Osteoblast (primary cell): Measurements from ENCODE around the gene CD38. TPM values are rescaled to one million over a fixed set of nuclear protein-coding genes. Genes with fewer than 3 reads are reported as not detected.

Source experiments
- DNase-seq: peaks from one replicate; pipeline ENCODE4 v3.0.0; 2011; ENCODE audit warnings: low spot score, mixed read lengths; ENCODE audit not compliant: insufficient read length; ENCODE audit errors: missing footprints
- H2AFZ ChIP-seq: 2 replicates; pipeline ENCODE4 v1.6.0; 2011; ENCODE audit warnings: mild to moderate bottlenecking, low read length
- H3K27ac ChIP-seq: 2 replicates; pipeline ENCODE4 v1.5.1; 2011; ENCODE audit warnings: mild to moderate bottlenecking, low read depth, low read length, moderate library complexity
- H3K27me3 ChIP-seq: 2 replicates; pipeline ENCODE4 v1.6.0; 2012; ENCODE audit warnings: mild to moderate bottlenecking, control low read depth, inconsistent platforms, low read length, moderate library complexity; ENCODE audit not compliant: insufficient read depth
- H3K36me3 ChIP-seq: 2 replicates; pipeline ENCODE4 v1.5.1; 2011; ENCODE audit warnings: mild to moderate bottlenecking, low read length, control low read depth, moderate library complexity; ENCODE audit not compliant: insufficient read depth
- H3K4me1 ChIP-seq: 2 replicates; pipeline ENCODE4 v1.5.1; 2011; ENCODE audit warnings: mild to moderate bottlenecking, low read length, control low read depth, moderate library complexity; ENCODE audit not compliant: insufficient read depth
- H3K4me2 ChIP-seq: 2 replicates; pipeline ENCODE4 v1.6.0; 2011; ENCODE audit warnings: mild to moderate bottlenecking, low read length; ENCODE audit not compliant: insufficient read depth
- H3K4me3 ChIP-seq: fragments of 200-600 bp; sonication (generic); 3 replicates; pipeline ENCODE4 v1.5.1; 2012; ENCODE audit warnings: mild to moderate bottlenecking, low read length, inconsistent platforms; ENCODE audit not compliant: insufficient read depth
- H3K79me2 ChIP-seq: 2 replicates; pipeline ENCODE4 v1.6.0; 2012; ENCODE audit warnings: mild to moderate bottlenecking, low read length, control low read depth, inconsistent platforms; ENCODE audit not compliant: insufficient read depth
- H3K9me3 ChIP-seq: 2 replicates; pipeline ENCODE4 v1.5.1; 2011; ENCODE audit warnings: low read depth, low read length, control low read depth
- H4K20me1 ChIP-seq: 2 replicates; pipeline ENCODE4 v1.6.0; 2012; ENCODE audit warnings: mild to moderate bottlenecking, low read length, control low read depth; ENCODE audit not compliant: insufficient read depth
- CTCF ChIP-seq: IDR thresholded peaks from 2 replicates; pipeline ENCODE4 v1.5.1; 2011; ENCODE audit warnings: mild to moderate bottlenecking, low read depth, low read length, moderate library complexity; ENCODE audit errors: extremely low read depth
- total RNA-seq: library from RNA; depleted of rRNA; stranded (reverse); fragments of >200 nt; gene quantifications from 2 replicates; pipeline ENCODE4 v1.2.3, GENCODE V29; 2012

Gene CD38
- total RNA-seq, 1 donor = under 0.01 TPM

- no peaks in the 10 kb centered on the region for H3K79me2 ChIP-seq
- H3K9me3 ChIP-seq = no peaks in the 10 kb centered on the region
- no peak for DNase-seq
- peaks cover 20% of the 10 kb centered on the region for H3K27me3 ChIP-seq
- TF ChIP-seq CTCF = no peak
- H3K4me1 ChIP-seq = no peaks in the 10 kb centered on the region
- no peaks in the 10 kb centered on the region for H4K20me1 ChIP-seq
- H3K4me2 ChIP-seq = no peak overlapping the region
- H3K36me3 ChIP-seq = no peaks in the 10 kb centered on the region
- H2AFZ ChIP-seq = no peak overlapping the region
- H3K4me3 ChIP-seq = no peak overlapping the region
- no peak overlapping the region for H3K27ac ChIP-seq
Measured at GRCh38 chr4:15901998-15902397, 123.9 kb downstream of the CD38 start.

- no peak for DNase-seq
- H3K27ac ChIP-seq = no peak overlapping the region
- no peak overlapping the region for H3K4me3 ChIP-seq
- H4K20me1 ChIP-seq = no peaks in the 10 kb centered on the region
- H2AFZ ChIP-seq = no peak overlapping the region
- peaks cover 16% of the 10 kb centered on the region for H3K27me3 ChIP-seq
- no peaks in the 10 kb centered on the region for H3K79me2 ChIP-seq
- TF ChIP-seq CTCF = no peak
- H3K4me2 ChIP-seq = no peak overlapping the region
- H3K36me3 ChIP-seq = no peaks in the 10 kb centered on the region
- H3K4me1 ChIP-seq = no peaks in the 10 kb centered on the region
- H3K9me3 ChIP-seq = no peaks in the 10 kb centered on the region
Measured at GRCh38 chr4:15902746-15903145, 124.6 kb downstream of the CD38 start.

Other genes starting within 250 kb of the CD38 start
- gene FBXL5, start 123.0 kb upstream of the CD38 start, total RNA-seq = 108 and 110 TPM in 2 replicates
- 22.7 and 31.8 TPM in 2 replicates for gene FAM200B, start 96.5 kb upstream of the CD38 start, total RNA-seq
- gene BST1, start 75.3 kb upstream of the CD38 start, total RNA-seq = 30.6 and 31.8 TPM in 2 replicates
- gene FGFBP1, start 160.4 kb downstream of the CD38 start, total RNA-seq = not detected in 2 replicates
- 0.36 TPM in 1 of 2 replicates, not detected in the other for gene FGFBP2, start 184.8 kb downstream of the CD38 start, total RNA-seq